Ovary (tissue), 9 donors: ENCODE measurements around the gene TCF4. TPM values are rescaled to one million over a fixed set of nuclear protein-coding genes. Genes with fewer than 3 reads are reported as not detected.

ENCODE experiments used
- DNase-seq, 5 donors: peaks; one replicate each; pipeline ENCODE4 v3.0.0-alpha.2; 2019 to 2020
- H3K27ac ChIP-seq, 2 donors: fragments of 200-600 bp; one replicate each; pipeline versions ENCODE4 v1.5.1 to v1.8.0; 2019 to 2022
- H3K27me3 ChIP-seq: fragments of 200-600 bp; one replicate; pipeline ENCODE4 v1.8.0; 2022
- H3K36me3 ChIP-seq: fragments of 200-600 bp; sonication (generic); one replicate; pipeline ENCODE4 v1.5.1; 2019
- H3K4me1 ChIP-seq: one replicate; pipeline ENCODE4 v1.8.1; 2013; ENCODE audit warnings: mild to moderate bottlenecking, moderate library complexity; ENCODE audit not compliant: insufficient read depth
- H3K4me3 ChIP-seq: fragments of 200-600 bp; sonication (generic); one replicate; pipeline ENCODE4 v1.5.1; 2017
- H3K9me3 ChIP-seq, 2 donors: fragments of 200-600 bp in 1 of 2; sonication (generic) in 1 of 2; one replicate each; pipeline versions ENCODE4 v1.5.1 to v1.8.1; 2013 to 2019; ENCODE audit warnings: mild to moderate bottlenecking in 1 of 2, moderate library complexity in 1 of 2
- CTCF ChIP-seq, 3 donors: fragments of 450-650 bp in 2 of 3; fragments of 200-600 bp in 1 of 3; IDR thresholded peaks; one replicate each; pipeline versions ENCODE4 v1.5.1 to v1.8.0; 2016 to 2022; ENCODE audit warnings: antibody characterized with exemption in 3 of 3, mild to moderate bottlenecking in 1 of 3
- EP300 ChIP-seq: sonication (generic); formaldehyde crosslinking; IDR thresholded peaks from one replicate; pipeline ENCODE4 v1.6.1; 2017; ENCODE audit warnings: antibody characterized with exemption
- POLR2A ChIP-seq: fragments of 450-650 bp; IDR thresholded peaks from one replicate; pipeline ENCODE4 v1.6.1; 2017; ENCODE audit warnings: antibody characterized with exemption, mild to moderate bottlenecking, moderate library complexity
- WGBS, 3 donors: extraction: QIAGEN DNeasy Blood & Tissue Kit in 1 of 3; methylation state at CpG; one replicate each; pipeline versions ENCODE4 v1.1.5 to v1.1.7; 2013 to 2017; 5-methylcytosine and 5-hydroxymethylcytosine counted together
- intact Hi-C, 4 donors: fragments of 100-400 bp; cut with DNase I; formaldehyde crosslinking; loops; one replicate each; pipeline versions ENCODE4 v1.11.0 to v1.15.1; 2022 to 2023
- polyA plus RNA-seq, 2 donors: library from polyadenylated mRNA; stranded (reverse); fragments of 200-250 nt in 1 of 2; fragments of 350-450 nt in 1 of 2; fragmentation: Illumina TruSeq in 1 of 2; extraction: RNeasy Lipid Tissue Mini Kit (QIAGEN cat#74804) in 1 of 2; gene quantifications; one replicate each; pipeline ENCODE4 v1.2.3, GENCODE V29; 2013 to 2014
- total RNA-seq, 7 donors: library from RNA; depleted of rRNA in 2 of 7; stranded (reverse); fragments of >200 nt in 2 of 7; fragmentation: NEBNext Ultra II Directional in 3 of 7; extraction: Animal tissue kit (Norgen Biotek cat#: 25700) in 3 of 7; gene quantifications; one replicate each; pipeline versions ENCODE4 v1.1.0 to v1.2.4, GENCODE V29; 2016 to 2023
- donor health status: DM: no; HTN: no; CAD: no; lungs with moderate emphysema.
- donor health status: DM: no; HTN: no; CAD: no.
- donor health status: Bipolar disorder and iron deficiency.
- donor health status: DM: yes; HTN: yes; CAD: no.
- donor health status: DM: no; HTN: no; CAD: no.
- donor health status: DM: yes; HTN: yes; CAD: no.

The TCF4 gene
- total and polyA plus RNA-seq, 9 donors, result 36.5 to 131 (median 112) TPM

GRCh38 chr18:55390898-55391297 lies 197.1 kb downstream of the TCF4 start:
- Histone ChIP-seq H3K4me1 (no peaks in the 10 kb centered on the region), H3K36me3 (no peaks in the 10 kb centered on the region), H3K9me3 (no peaks in the 10 kb centered on the region), H3K4me3 (no peak overlapping the region), H3K27ac (no peak overlapping the region), H3K27me3 (no peaks in the 10 kb centered on the region)
- intact Hi-C loops, result loop anchor here in 1 of 4 donors (10.0 kb wide), 1 partner anchor 146 kb away; no protein-coding TSS in a partner anchor
- no peak for TF ChIP-seq CTCF (IDR thresholded peaks at IDR 0.05)
- no peak for TF ChIP-seq POLR2A
- no peak for TF ChIP-seq EP300
- 96 to 99% (median 98%) methylated on average over 4 of the region's 4 CpGs for WGBS, 3 donors
- no peak for DNase-seq

GRCh38 chr18:55387139-55387984 lies 200.6 kb downstream of the TCF4 start:
- WGBS, 3 donors, result 73 to 79% (median 75%) methylated on average over 8 of the region's 8 CpGs
- intact Hi-C loops, result no loop called here
- H3K27ac ChIP-seq, result no peak overlapping the region

DNA sequence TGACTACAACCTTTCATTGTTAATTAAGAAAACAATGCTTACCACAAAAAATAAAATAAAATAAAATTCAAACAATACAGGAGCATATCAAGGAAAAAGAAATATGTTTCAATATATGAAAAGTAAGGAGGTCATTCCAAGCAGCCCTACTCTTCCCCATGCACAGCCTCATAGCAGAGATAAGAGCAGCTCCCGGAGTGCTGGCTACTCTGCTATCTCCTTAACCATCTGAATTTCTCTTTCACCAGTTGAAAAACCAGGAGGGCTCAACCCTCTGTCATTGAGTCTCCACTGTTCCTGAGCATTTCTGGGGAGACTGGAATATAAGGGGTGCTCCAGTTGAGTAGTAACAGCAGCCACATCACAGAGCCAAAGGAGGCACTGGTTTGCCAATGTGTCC lies 201.4 kb downstream of the TCF4 start:
- WGBS, 3 donors, result 90 to 94% (median 91%) methylated on average over 1 of the region's 1 CpG
- H3K27ac ChIP-seq, result no peak overlapping the region
- no peaks in the 10 kb centered on the region for H3K27me3 ChIP-seq
- H3K4me3 ChIP-seq, result no peak overlapping the region
- TF ChIP-seq EP300, result no peak
- H3K36me3 ChIP-seq, result no peaks in the 10 kb centered on the region
- no peak for DNase-seq
- intact Hi-C loops, result no loop called here
- H3K4me1 ChIP-seq, result no peaks in the 10 kb centered on the region
- no peaks in the 10 kb centered on the region for H3K9me3 ChIP-seq

More at GRCh38 chr18:55387139-55387984, 200.6 kb downstream of the TCF4 start:
- no peak for TF ChIP-seq CTCF (IDR thresholded peaks at IDR 0.05)
- no peak for TF ChIP-seq EP300
- TF ChIP-seq POLR2A, result no peak
- no peak for DNase-seq
- Histone ChIP-seq H3K27me3 (no peaks in the 10 kb centered on the region), H3K4me3 (no peak overlapping the region), H3K36me3 (no peaks in the 10 kb centered on the region), H3K9me3 (no peaks in the 10 kb centered on the region), H3K4me1 (no peaks in the 10 kb centered on the region)

- Histone ChIP-seq H3K27me3 (no peaks in the 10 kb centered on the region), H3K4me1 (no peaks in the 10 kb centered on the region), H3K9me3 (no peaks in the 10 kb centered on the region), H3K27ac (no peak overlapping the region), H3K4me3 (no peak overlapping the region), H3K36me3 (no peaks in the 10 kb centered on the region)
- no peak for DNase-seq
- 94 to 98% (median 95%) methylated on average over 4 of the region's 4 CpGs for WGBS, 3 donors
- intact Hi-C loops, result no loop called here
- no peak for TF ChIP-seq POLR2A
- TF ChIP-seq CTCF (IDR thresholded peaks at IDR 0.05), result no peak
- TF ChIP-seq EP300, result no peak
These were observed 202.2 kb downstream of the TCF4 start for GRCh38 chr18:55385770-55386169.

DNA sequence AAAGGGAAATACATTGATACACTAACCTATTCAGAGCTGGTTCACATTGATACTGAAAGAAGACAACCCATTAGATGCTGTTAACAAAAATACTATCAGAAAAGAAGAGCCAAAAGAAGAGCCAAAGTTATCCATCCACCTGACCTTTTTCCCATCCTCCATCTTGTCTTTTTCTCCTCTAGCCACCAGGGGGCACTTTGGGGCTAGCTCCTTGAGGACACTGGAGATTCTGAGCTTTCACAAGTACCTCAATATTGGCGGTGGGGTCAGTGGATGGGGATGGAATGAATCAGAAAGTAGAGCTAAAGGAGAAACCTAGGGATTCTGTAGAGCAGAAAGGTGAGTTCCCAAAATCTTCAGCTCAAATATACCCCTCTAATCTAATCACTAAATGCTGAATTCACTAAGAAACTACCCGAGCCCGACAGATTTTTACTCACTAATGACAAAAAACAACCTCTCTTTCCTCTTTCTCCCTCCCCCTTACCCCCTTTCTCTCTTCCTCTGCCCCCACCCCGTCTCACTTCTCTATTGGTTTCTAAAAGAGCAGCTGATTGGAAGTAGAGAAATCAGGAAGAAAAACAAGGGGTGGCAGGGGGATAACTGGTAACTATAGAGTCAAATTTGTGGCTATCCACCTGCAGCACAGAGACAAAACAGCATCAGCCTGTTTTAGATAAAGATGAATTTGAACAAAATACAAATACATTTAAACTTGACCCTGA lies 203.3 kb downstream of the TCF4 start:
- Histone ChIP-seq H3K36me3 (no peaks in the 10 kb centered on the region), H3K4me3 (no peak overlapping the region), H3K4me1 (no peaks in the 10 kb centered on the region), H3K27me3 (no peaks in the 10 kb centered on the region), H3K9me3 (no peaks in the 10 kb centered on the region), H3K27ac (no peak overlapping the region)
- TF ChIP-seq CTCF (IDR thresholded peaks at IDR 0.05), result peak in 1 of 3 donors; percentile 6
- TF ChIP-seq EP300, result no peak
- 74 to 83% (median 81%) methylated on average over 4 of the region's 4 CpGs for WGBS, 3 donors
- intact Hi-C loops, result no loop called here
- DNase-seq, result peak in 1 of 5 donors; percentile 32
